PFSK-1 (cell line): ENCODE measurements around the gene CD300E.

ENCODE experiments used
- FOXP2 ChIP-seq: optimal IDR thresholded peaks from 2 replicates; pipeline ENCODE3; 2011; ENCODE audit warnings: borderline replicate concordance, control low read depth, inconsistent platforms; ENCODE audit not compliant: insufficient read depth; ENCODE audit errors: extremely low read length, extremely low read depth
- POLR2AphosphoS5 ChIP-seq: IDR thresholded peaks from 2 replicates; pipeline ENCODE4 v1.6.1; 2012; ENCODE audit warnings: low read depth, mild to moderate bottlenecking, control low read depth, low read length, moderate library complexity
- SIN3A ChIP-seq: IDR thresholded peaks from 2 replicates; pipeline ENCODE4 v1.6.1; 2012; ENCODE audit warnings: mild to moderate bottlenecking, low read length, moderate library complexity, borderline replicate concordance; ENCODE audit not compliant: insufficient read depth
- TAF1 ChIP-seq: IDR thresholded peaks from 2 replicates; pipeline ENCODE4 v1.6.1; 2012; ENCODE audit warnings: low read length, control low read depth, borderline replicate concordance; ENCODE audit not compliant: insufficient read depth
- TF ChIP-seq, protein P1 (sequence below), 2 experiments: IDR thresholded peaks; 2 replicates each; pipeline versions ENCODE4 v1.6.1 to v1.8.0; 2011 to 2012; ENCODE audit warnings: low read depth in 2 of 2, low read length in 2 of 2, control low read depth in 1 of 2, inconsistent platforms in 1 of 2, mild to moderate bottlenecking in 1 of 2, moderate library complexity in 1 of 2; ENCODE audit not compliant: insufficient read depth in 1 of 2

Gene CD300E

GRCh38 chr17:74571621-74572270 lies 51.8 kb downstream of the CD300E start:
- TF ChIP-seq TAF1: no peak
- TF ChIP-seq FOXP2: no peak
- TF ChIP-seq POLR2AphosphoS5: no peak
- TF ChIP-seq SIN3A: no peak
- TF ChIP-seq, protein P1, sequence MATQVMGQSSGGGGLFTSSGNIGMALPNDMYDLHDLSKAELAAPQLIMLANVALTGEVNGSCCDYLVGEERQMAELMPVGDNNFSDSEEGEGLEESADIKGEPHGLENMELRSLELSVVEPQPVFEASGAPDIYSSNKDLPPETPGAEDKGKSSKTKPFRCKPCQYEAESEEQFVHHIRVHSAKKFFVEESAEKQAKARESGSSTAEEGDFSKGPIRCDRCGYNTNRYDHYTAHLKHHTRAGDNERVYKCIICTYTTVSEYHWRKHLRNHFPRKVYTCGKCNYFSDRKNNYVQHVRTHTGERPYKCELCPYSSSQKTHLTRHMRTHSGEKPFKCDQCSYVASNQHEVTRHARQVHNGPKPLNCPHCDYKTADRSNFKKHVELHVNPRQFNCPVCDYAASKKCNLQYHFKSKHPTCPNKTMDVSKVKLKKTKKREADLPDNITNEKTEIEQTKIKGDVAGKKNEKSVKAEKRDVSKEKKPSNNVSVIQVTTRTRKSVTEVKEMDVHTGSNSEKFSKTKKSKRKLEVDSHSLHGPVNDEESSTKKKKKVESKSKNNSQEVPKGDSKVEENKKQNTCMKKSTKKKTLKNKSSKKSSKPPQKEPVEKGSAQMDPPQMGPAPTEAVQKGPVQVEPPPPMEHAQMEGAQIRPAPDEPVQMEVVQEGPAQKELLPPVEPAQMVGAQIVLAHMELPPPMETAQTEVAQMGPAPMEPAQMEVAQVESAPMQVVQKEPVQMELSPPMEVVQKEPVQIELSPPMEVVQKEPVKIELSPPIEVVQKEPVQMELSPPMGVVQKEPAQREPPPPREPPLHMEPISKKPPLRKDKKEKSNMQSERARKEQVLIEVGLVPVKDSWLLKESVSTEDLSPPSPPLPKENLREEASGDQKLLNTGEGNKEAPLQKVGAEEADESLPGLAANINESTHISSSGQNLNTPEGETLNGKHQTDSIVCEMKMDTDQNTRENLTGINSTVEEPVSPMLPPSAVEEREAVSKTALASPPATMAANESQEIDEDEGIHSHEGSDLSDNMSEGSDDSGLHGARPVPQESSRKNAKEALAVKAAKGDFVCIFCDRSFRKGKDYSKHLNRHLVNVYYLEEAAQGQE (IDR thresholded peaks at IDR 0.05; ENCODE audit: insufficient read depth in 1 of 2, low read depth in 2 of 2, low read length in 2 of 2): no peak

DNA sequence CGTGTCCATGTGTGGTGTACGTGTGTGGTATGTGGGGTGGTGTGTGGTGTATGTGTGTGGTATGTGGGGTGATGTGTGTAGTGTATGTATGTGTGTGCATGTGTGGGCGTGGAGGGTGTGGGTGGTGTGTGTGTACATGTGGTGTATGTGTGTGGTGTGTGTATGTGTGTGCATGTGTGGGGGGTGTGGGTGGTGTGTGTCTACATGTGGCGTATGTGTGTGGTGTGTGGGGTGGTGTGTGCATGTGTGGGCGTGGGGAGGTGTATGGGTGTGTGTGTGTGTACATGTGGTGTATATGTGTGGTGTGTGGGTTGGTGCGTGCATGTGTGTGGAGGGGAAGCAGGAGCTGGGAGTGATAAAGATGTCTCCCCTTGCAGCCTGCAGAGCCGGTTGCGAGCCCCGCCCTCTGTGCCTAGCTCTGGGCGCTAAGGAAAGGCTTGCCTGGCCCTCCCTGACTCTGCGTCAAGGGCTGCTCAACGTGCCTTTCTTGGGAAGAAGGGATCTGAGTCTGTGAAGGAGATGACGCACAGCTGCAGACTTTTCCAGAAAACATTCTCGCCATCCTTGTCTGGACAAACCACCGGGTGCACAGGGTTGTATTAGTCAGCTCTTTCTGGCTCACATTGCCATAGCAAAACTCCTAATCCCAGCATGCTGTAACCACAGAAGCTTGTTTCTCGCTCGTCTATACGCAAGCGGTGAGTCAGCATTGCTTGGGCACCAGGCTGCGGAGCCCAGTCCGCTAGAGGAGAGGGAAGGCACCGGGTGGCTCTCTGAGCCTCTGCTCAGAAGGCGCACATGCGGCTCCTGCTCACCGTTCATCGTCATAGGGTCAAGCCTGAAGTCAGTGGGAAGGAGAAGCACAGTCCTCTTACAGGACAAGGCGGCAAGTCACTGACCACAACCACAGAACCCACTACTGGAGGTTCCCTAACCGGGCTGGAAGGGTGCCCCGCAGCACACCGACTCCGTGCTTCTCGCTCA lies 54.2 kb downstream of the CD300E start:
- TF ChIP-seq TAF1 (no peak), FOXP2 (no peak), SIN3A (no peak), POLR2AphosphoS5 (no peak)
- TF ChIP-seq, protein P1 (IDR thresholded peaks at IDR 0.05; ENCODE audit: insufficient read depth in 1 of 2, low read depth in 2 of 2, low read length in 2 of 2): no peak

- TF ChIP-seq FOXP2: no peak
- TF ChIP-seq TAF1: no peak
- TF ChIP-seq SIN3A: no peak
- TF ChIP-seq POLR2AphosphoS5: no peak
- TF ChIP-seq, protein P1 (IDR thresholded peaks at IDR 0.05; ENCODE audit: insufficient read depth in 1 of 2, low read depth in 2 of 2, low read length in 2 of 2): no peak
Observed at GRCh38 chr17:74568106-74568873, 55.2 kb downstream of the CD300E start.

GRCh38 chr17:74567397-74567796 lies 56.1 kb downstream of the CD300E start, which contains the start of gene CD300H:
CD300H (minus strand) TSS chr17:74567509.
- TF ChIP-seq POLR2AphosphoS5: no peak
- TF ChIP-seq FOXP2: no peak

DNA sequence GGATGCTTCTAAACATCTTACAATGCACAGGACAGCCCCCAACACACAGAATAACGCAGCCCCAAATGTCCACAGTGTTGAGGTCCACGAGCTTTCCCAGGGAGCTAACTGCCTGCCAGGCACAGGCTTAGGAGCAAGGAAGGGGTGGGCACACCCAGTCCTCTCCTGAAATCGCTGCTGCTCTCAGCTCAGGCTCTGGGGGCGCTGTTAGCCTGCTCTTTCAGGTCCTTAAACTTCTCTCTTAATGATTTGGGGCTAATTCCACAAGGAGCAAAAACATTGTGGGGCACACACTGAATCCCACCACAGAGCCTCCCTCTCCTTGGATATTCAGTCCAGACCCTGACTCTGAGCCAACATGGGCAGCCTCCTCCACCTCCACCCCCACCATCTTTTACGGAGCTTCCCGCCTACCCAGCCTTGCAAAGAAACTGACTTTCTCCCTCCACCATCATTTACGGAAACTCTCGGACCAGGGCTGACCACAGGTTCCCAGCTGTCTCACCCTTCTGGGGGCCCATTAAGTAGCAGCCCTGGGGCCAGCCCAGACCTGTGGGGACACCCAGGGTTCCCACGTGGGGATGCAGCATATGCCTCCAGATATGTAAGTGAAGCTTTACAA lies 57.3 kb downstream of the CD300E start:
- TF ChIP-seq SIN3A: no peak
- TF ChIP-seq, protein P1 (IDR thresholded peaks at IDR 0.05; ENCODE audit: insufficient read depth in 1 of 2, low read depth in 2 of 2, low read length in 2 of 2): no peak
- no peak for TF ChIP-seq TAF1
- TF ChIP-seq FOXP2: no peak
- TF ChIP-seq POLR2AphosphoS5: no peak
